HG03354 (cell line): ENCODE results near the gene ARAP1.

Source experiments
- ATAC-seq: cut with Tn5 transposase; IDR thresholded peaks from one replicate; pipeline ENCODE4 v1.9.1; 2021; ENCODE audit warnings: mild to moderate bottlenecking; ENCODE audit not compliant: unreplicated experiment, poor library complexity, severe bottlenecking

ARAP1 gene

DNA sequence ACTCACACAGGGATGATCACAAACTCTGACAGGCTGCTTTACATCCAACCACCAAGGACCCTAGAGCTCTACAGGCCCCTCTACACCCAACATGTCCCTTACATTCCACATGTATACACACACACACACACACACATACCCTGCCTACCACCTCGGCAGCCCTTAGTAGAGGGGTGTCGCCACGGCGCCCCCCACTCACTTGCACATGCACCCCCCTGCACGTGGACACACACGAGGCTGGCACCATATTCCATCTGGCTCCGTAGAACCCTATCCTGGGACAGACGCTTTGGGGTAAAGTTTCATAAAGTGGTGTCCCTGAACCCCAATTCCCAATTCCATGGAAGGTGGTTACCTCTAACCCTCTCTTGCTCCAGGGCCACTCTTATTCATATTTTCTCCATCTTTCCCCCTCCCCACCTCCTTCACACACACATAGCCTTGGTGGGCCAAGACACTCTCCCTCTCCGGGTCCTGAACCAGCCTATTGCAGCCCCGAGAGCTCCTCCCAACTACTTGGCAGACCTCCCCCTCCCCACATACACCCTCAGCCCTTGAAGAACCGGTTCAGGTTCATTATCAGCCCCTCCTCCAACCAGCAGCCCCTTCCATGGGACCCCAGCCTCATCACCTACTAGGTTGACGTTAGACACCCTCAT, 78.8 kb downstream of the ARAP1 start:
- ATAC-seq, result no peak

DNA sequence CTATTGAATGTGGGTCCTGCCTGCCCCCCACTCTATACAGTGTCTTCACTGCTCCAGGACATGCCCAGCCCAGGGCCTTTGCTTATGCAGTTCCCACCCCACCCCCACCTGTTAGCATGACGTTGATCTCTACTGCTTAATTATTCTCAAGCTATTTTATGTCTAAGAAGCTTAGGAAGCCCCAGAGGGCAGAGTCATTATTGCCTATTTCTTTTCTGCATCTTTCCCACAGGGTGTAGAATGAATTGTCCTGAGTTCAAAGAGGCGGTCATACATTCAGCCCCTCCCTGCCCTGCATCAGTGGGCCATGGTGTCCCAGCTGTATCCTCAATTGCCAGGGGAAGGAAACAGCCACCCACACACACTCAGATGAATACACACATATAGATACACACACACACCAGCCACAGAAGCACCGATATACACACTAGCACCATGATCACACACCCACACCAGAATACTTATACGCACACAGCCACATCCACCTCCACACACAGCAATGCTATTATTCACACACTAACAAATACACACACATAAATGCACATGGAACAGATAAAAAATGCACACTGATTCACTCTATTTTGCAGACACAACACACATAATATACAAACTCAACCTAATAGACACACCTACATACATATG, 79.5 kb downstream of the ARAP1 start:
- ATAC-seq, result no peak

DNA sequence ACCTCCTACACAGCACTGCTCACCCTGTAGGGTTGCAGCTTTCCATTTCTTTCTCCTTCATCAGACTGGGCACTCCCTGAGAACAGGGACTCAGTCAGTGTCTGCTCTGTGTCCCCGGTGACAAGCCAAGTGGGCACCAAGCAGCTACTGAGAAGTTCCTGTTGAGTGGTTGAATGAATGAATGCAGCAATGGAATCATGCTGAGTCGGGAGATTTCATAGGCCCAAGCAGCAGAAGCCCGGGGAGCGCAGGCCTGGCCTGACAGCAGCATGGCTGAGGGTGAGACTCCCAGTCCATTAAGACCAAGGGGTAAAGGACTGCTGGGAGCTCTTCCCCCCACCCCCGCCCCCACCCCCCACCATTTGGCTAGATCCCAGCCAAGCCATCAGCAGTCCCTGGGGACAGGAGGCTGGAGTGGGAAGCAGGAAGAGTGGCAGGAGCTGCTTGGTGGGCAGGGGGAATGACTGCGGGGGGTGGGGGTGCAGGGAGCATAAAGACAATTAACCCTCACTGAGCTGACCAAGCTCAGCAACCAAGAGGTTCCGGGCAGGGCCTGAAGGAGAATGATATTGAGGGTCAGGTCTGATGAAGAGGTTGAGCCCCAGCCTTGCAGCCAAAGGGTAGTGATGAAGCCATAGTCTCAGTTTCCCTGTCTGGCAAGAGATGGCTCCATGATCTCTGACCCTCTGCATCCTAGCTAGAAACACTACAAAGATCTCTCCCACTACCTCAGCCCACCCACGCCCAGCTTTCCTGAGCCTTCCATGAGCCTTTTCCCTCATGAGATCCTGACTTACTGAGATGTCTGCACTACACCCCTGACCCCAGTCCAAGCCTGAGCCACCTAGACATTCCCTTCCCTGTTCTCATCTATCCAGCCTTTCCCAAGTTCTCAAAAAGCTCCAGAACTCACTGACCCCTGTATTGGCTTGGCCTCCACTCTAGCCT, 80.8 kb downstream of the ARAP1 start:
- no peak for ATAC-seq

DNA sequence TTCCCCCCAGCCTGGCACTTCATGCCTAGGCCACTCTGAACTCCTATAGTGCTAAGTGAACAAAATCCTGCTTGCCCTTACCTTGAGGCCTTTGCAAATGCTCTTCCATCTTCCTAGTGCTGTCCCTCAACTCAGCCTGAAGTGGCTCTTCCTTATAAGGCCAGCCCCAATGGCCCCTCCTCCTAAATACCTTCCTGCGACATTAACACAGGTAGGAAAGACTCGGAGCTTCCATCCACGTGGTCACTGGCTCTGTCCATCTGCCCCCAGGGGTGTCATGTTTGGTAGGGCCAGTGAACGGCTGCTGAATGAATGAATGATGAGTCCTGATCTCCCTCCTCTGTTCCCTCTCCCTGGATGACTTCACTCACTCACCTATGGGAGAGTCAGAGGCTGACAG, 82.2 kb downstream of the ARAP1 start:
- ATAC-seq, result no peak

DNA sequence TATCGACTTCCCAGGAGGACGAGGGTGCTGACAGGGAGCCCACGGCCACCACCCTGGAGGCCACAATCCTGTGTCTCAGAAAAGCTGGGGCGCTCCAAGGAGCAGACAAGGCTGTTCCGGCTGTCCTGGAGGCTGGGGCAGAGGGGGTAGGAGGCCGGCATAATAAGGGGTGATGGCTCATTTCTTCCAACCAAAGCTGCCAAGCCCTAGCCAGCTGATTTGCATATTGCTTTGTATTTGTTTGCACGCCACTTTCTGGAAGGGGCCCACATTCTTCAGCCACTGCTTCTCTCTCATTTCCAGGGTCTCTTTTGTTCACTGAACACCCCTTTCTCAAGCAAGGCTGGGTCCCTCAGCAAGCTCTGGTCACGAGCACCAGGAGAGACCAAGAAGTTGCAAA, 82.7 kb downstream of the ARAP1 start:
- no peak for ATAC-seq

DNA sequence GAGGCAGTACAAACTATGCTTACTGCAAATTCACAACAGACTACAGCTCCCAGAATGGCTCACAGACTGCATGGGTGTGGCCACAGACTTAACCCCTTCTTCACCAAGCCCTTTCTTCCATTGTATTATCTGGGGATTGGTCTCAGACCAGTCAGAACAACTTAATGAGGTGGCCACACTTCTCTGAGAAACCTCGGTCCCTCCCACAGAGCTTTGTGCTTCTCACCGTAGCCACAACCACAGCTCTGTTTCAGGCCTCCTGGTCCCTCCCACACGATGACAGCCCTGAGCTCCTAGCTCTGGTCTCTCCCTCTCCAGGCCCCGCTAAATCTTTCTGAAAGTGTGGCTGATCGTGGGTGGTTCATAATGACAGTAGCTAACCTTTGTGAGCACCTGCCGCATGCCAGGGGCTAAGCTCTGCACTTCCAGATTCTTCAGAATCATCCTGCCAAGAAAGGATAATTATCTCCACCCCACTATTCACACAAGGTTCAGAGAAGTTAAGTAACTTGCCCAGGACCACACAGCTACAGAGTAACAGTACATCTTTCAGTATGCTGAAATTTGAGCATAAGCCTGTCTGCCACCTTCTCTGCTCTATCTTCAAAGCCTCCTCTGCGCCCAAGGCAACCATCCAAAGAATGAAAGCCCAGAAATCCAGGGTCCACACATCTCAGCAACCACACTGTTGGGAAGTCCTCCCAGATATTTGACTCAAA, 83.4 kb downstream of the ARAP1 start:
- peak; percentile 79 for ATAC-seq

DNA sequence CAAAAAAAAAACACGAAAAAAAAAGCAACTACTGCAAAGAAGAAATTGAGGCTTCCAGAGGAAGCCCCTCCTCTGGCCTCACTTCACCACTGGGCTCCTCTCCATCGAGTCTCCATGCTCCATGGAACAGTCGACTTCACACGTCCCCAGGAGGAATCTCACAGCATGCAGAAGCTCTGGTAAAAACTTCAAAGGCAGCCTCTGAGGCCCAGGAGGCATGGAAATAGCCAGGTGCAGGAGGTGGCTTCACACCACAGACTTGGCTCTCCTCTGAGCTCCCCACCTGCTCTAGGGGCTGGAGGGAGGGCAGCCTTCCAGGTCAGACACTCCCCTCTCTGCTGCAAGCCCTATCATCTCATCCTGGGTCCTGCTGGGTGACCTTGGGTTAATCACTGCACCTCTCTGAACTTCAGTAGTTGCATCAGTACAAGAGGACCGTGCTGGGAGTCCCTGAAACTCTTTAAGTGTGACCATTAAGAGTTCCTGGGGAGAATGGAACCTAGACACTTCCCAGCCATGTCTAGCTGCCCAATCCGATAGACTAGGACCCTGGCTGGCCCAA, 86.2 kb downstream of the ARAP1 start:
- ATAC-seq, result no peak

DNA sequence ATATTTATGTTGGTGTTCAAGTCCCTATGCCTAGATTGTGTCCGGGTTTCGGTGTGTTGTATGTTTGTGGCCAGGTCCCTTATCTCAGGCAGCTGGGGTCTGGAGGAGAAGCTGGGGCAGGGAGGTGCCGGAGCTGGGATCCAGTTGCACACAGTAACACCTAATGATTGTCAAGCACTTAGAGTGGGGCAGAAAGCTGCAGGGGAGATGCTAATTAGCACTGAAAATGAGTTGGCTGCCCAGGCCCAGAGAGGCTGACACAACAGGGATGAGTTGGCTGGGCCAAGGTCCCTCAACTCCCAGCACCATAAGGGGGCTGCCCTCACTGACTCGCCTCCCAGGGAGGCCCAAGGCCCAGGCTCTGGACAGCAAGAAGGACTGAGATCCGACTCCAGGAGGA, 90.2 kb downstream of the ARAP1 start:
- ATAC-seq, result no peak

DNA sequence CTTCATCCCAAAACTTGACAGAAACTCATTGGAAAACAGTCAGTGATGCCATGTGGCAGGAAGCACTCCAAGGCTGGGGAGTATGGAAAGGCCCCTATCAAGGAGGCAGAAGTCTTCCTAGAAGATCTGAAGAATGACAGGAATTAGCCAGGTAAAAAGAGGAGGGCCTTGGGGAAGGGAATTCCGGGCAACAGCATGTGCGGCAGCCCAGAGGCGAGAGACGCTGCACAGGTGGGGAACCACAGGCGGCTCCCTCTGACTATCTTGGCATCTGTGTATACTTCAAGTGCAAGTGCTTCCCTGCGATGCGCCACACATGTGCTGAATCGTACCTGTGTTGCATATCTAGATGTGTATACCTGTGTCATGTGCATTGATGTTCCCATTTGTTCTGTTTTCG, 90.7 kb downstream of the ARAP1 start:
- ATAC-seq, result no peak

DNA sequence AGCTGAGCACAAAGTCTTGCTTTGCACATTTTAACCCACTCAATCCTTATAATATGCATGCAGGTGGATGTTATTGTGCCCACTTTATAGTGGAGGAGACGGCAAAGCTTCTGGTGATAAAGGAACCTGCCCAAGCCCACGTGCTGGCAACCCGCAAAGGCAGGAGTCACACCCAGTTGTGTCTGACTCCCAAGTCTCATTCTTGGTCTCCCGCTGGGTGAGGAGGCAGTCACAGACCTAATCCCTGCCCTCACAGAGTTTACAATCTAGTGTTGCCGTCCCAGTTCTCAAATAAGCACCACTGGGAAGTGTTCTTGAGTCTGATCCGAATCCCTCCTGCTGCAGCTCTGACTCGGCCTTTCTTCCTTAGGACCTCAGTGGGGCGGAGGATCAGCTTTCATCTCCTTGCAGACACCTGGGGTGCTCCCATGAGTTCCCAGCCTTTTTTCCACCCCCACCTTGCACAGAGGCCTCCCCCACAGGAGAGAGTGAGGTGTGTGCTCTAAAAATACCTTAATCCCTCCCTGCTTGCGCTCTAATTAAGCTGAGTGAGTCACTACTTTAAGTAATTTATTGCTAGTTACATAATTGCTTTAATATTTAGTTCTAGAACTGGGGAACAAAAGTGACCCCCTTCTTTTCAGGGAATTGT, 93.1 kb downstream of the ARAP1 start:
- no peak for ATAC-seq

DNA sequence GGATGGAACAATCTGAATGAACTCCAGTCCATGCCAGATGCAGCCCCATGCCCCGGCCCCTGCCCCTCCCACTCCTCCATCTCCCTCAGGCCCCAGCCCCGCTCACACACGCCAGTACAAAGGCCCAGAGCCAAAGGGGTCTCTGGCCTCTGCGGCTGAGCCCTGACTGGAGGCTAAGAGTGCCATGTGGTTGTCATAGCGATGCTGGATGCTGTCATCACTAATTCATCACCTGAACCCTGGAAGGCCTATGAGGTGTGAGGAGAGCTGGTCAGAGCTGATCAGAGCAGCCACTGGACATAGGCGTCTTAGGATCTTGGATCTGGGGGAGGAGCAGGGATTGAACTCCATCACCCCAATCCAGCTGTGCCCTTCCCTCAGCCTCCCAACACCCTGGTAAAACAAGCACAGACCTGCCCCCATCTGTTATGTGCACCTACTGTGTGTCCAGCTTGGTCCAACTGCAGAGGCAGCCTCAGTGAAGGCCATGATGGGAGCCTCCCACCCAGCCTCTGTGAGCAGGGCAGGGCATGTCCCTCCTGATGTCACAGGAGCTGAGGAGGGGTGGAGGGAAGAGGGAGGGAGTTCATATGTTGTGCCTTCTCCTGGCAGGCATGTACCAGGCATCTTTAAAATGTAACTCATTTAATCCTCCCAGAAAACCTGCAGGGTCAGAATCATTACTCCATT, 94.7 kb downstream of the ARAP1 start:
- no peak for ATAC-seq

DNA sequence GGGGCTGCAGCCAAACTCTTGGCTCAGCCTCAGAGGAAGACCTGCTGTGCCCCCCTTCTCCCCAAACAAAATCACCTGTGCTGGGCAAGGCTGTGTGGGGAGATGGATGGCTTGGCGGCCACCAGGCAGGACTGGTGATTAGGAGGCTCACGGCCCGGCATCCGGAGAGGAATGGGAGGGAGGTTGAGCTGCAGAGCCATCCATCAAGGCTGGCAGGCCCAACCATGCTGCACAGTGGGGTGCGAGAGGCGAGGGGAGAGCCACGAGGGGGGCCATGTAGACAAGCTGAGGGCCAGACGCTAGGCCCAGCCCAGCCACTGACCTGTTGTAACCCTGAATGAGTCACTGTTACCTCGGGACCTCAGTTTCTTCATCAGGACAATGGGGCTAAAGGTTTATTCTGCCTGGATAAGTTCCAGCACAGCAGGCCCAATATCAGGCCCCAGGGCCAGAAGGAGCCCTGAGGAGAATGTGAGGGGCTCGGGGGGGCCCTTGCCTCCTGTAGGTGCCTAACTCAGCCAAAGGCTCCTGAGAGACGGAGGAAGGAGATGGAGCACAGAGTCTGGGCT, 96.2 kb downstream of the ARAP1 start:
- no peak for ATAC-seq

DNA sequence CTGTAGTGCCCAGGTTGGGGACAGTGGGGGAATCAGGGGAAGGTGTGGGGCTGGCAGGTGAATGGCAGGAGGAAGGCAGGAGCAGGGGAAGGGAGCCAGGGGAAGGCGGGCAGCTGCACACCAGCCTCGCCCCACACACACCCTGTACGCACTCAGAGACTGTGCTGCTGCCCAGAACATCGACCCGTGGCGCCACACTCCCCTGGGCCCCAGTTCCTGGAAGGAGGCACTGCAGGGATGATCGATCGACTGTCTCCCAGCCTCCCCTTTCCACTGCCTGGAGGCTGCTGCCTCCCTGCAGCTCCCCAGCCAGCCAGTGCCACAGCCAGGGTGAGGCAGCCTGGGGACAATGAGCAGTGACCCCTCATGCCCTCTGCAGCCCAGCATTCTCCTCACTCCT, 97.2 kb downstream of the ARAP1 start:
- ATAC-seq, result no peak

DNA sequence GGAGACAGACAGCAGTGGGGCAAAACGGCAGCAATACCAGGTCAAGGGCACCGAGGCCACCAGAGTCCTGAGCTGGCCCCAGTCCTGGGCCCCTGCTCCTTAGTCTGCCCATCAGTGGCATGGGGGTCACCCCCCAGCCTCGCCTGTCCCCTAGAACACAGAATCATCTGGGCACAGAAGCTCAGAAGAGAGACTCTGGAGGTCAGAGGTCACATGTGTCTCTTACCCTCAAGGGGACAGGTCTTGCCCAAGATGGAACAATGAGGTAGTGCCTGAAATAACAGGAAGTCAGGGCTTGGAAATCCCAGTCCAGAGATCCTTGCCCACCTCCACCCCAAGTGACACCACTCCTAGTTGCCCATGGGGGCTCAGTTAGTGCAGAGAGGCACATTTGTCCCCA, 98.6 kb downstream of the ARAP1 start:
- no peak for ATAC-seq

DNA sequence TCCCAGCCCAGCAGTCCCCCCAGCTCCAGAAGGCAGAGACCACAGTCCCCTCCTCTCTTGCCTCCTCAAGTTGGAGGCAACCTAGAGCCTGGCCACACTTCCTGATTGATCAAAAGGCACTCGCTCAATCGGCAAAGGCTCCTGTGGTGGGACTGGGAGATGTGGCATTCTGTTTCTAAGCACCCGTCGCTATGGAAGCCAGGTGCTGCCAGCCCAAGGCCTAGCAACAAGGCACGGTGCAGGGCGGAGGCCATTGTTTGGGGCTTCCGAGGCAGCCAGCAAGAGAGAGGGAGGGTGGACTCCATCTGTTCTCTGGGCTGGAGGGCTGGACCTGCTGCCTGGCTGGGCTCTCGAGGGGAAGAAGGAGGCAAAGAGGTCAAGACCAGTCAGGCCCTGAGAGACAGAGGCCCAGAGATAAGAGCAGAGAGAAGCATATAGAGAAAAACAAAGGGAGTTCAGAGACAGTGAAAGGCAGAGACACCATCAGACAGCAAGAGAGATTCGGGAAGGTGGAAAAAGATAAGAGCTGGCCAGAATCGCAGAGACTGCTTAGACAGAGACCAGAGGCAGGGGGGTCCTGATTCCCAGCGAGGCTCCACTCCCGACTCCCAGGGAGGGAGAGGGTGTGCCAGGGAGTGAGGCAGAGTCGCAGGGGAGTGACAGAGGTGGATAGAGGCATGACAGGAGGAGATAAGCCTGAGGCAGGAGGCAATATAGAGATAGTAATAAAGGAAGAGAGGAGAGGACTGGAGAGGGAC, 99.2 kb downstream of the ARAP1 start:
- no peak for ATAC-seq

DNA sequence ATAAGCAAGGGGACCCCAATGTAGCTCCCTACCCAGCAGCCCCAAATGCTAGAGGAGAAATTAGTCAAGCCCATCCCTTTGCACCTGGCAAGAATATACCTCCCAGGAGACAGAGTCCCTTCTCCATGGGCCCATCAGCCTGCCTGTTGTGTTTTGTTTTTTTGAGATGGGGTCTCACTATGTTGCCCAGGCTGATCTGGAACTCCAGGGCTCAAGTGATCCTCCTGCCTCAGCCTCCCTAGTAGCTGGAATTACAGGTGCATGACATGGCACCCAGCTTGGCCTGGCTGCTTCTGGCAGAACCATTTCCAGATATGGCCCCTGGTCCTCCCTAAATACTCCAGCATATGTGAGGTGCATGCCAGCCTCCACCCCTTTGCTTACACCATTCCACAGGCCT, 100.1 kb downstream of the ARAP1 start:
- ATAC-seq, result no peak

DNA sequence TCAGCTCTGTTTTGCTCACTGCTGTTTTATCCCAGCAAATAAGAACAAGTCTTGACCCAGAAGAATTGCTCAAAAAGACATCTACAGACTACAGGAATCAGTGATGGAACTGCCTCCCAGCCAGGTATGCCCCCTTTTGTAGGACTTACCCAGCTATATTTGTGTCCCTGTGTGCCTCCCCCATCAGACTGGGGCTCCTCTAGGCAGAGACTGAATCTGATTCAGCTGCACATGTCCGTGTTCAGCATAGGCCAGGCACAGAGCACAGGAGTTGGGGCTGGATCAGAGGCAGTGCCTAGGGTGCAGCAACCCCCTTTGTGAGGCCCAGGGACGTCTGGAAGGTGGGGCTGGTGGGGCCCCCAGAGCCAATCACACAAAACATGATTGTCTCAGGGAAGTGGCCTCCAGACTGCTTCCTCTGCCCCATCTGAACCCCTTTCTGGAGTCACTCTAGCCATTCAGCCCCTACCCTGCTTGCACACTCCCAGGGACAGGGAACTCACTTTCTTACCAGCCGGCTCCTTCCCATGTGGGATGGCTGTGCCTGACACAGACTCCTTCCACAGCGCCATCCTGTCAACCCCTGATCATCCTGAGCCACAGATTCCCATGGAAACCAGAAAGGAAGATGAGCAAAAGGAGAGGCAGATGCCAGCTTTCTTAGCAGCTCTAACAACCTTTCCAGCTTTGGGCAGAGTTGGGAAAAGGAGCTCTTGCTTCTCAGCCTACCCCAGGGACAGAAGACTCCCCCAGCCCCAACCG, 102.8 kb downstream of the ARAP1 start:
- no peak for ATAC-seq
